ENCODE measurements around the gene ULK4. TPM values are rescaled to one million over a fixed set of nuclear protein-coding genes. Genes with fewer than 3 reads are reported as not detected.
"Not testable (repeated sequence)": the region's sequence is repeated elsewhere in the genome, so short reads cannot be mapped to it uniquely, and the experiment has no call there.

The ULK4 gene
- total and polyA plus RNA-seq, 7 donors: 2.1 to 18.6 (median 8.9) TPM

GRCh38 chr3:41769106-41769505 lies 192.8 kb downstream of the ULK4 start:
- no peaks in the 10 kb centered on the region for H3K36me3 ChIP-seq
- H3K27ac ChIP-seq: no peak overlapping the region
- no peaks in the 10 kb centered on the region for H3K9me3 ChIP-seq
- WGBS, 2 donors: 79% methylated on average over 2 of the region's 2 CpGs
- no peak for DNase-seq
- intact Hi-C loops (cut with DNase I): no loop called here
- no peaks in the 10 kb centered on the region for H3K27me3 ChIP-seq
- TF ChIP-seq CTCF (IDR thresholded peaks at IDR 0.05) (no peak), EP300 (IDR thresholded peaks at IDR 0.05) (no peak), POLR2A (IDR thresholded peaks at IDR 0.05) (no peak), POLR2AphosphoS5 (IDR thresholded peaks at IDR 0.05) (no peak)
- H3K4me3 ChIP-seq: no peak overlapping the region
- H3K4me1 ChIP-seq: peaks cover 0 to 8% (median 0%) of the 10 kb centered on the region in 4 donors

- no peaks in the 10 kb centered on the region for H3K9me3 ChIP-seq
- H3K27ac ChIP-seq: no peak overlapping the region
- 97 to 100% methylated on average over 1 of the region's 1 CpG for WGBS, 2 donors
- peaks cover 0 to 8% (median 0%) of the 10 kb centered on the region in 4 donors for H3K4me1 ChIP-seq
- H3K36me3 ChIP-seq: no peaks in the 10 kb centered on the region
- DNase-seq: no peak
- intact Hi-C loops (cut with DNase I): no loop called here
- TF ChIP-seq EP300 (IDR thresholded peaks at IDR 0.05): no peak
- TF ChIP-seq POLR2A (IDR thresholded peaks at IDR 0.05): no peak
- no peak for TF ChIP-seq POLR2AphosphoS5 (IDR thresholded peaks at IDR 0.05)
- no peak for TF ChIP-seq CTCF (IDR thresholded peaks at IDR 0.05)
- no peak overlapping the region for H3K4me3 ChIP-seq
- H3K27me3 ChIP-seq: no peaks in the 10 kb centered on the region
Observed at GRCh38 chr3:41768363-41768762, 193.5 kb downstream of the ULK4 start.

- H3K9me3 ChIP-seq; intact Hi-C loops (cut with DNase I); H3K27ac ChIP-seq; H3K36me3 ChIP-seq; H3K4me1 ChIP-seq; H3K4me3 ChIP-seq; DNase-seq; H3K27me3 ChIP-seq: not testable (repeated sequence)
- 88 to 93% methylated on average over 7 of the region's 7 CpGs for WGBS, 2 donors
Observed at GRCh38 chr3:41762867-41763266, 199.0 kb downstream of the ULK4 start.

GRCh38 chr3:41753651-41754050 lies 208.3 kb downstream of the ULK4 start:
- H3K9me3 ChIP-seq: no peaks in the 10 kb centered on the region
- TF ChIP-seq CTCF (IDR thresholded peaks at IDR 0.05) (no peak), POLR2A (IDR thresholded peaks at IDR 0.05) (no peak), EP300 (IDR thresholded peaks at IDR 0.05) (no peak), POLR2AphosphoS5 (IDR thresholded peaks at IDR 0.05) (no peak)
- no peak overlapping the region for H3K27ac ChIP-seq
- no peak overlapping the region for H3K4me3 ChIP-seq
- no peaks in the 10 kb centered on the region for H3K27me3 ChIP-seq
- H3K4me1 ChIP-seq: peaks cover 0 to 9% (median 0%) of the 10 kb centered on the region in 4 donors
- intact Hi-C loops (cut with DNase I): no loop called here
- no peak for DNase-seq
- no peaks in the 10 kb centered on the region for H3K36me3 ChIP-seq

GRCh38 chr3:41751597-41751996 lies 210.3 kb downstream of the ULK4 start:
- no peaks in the 10 kb centered on the region for H3K27me3 ChIP-seq
- TF ChIP-seq POLR2AphosphoS5 (IDR thresholded peaks at IDR 0.05): no peak
- TF ChIP-seq CTCF (IDR thresholded peaks at IDR 0.05): no peak
- TF ChIP-seq POLR2A (IDR thresholded peaks at IDR 0.05): no peak
- no peaks in the 10 kb centered on the region for H3K36me3 ChIP-seq
- H3K27ac ChIP-seq: no peak overlapping the region
- intact Hi-C loops (cut with DNase I): no loop called here
- H3K4me3 ChIP-seq: no peak overlapping the region
- peaks cover 0 to 9% (median 0%) of the 10 kb centered on the region in 4 donors for H3K4me1 ChIP-seq
- DNase-seq: no peak
- no peaks in the 10 kb centered on the region for H3K9me3 ChIP-seq
